ENCODE data around the gene KIF3C.
"Not testable (repeated sequence)": the region's sequence is repeated elsewhere in the genome, so short reads cannot be mapped to it uniquely, and the experiment has no call there.

KIF3C gene

GRCh38 chr2:25928668-25929067 is 53.6 kb downstream of the KIF3C start:
- Histone ChIP-seq H3K9me3 (replicated peaks; ENCODE audit: low read length) (no peaks in the 10 kb centered on the region), H3K4me1 (ENCODE audit: control insufficient read depth, insufficient read depth, low read length) (no peaks in the 10 kb centered on the region), H3K4me2 (ENCODE audit: low read length) (no peak overlapping the region), H3K36me3 (ENCODE audit: insufficient read depth, low read length) (peaks cover 26% of the 10 kb centered on the region), H3K4me3 (ENCODE audit: low read length) (no peak overlapping the region), H3K9ac (ENCODE audit: low read depth, low read length) (no peak overlapping the region), H3K27me3 (ENCODE audit: control insufficient read depth, insufficient read depth, low read length) (no peaks in the 10 kb centered on the region)

DNA sequence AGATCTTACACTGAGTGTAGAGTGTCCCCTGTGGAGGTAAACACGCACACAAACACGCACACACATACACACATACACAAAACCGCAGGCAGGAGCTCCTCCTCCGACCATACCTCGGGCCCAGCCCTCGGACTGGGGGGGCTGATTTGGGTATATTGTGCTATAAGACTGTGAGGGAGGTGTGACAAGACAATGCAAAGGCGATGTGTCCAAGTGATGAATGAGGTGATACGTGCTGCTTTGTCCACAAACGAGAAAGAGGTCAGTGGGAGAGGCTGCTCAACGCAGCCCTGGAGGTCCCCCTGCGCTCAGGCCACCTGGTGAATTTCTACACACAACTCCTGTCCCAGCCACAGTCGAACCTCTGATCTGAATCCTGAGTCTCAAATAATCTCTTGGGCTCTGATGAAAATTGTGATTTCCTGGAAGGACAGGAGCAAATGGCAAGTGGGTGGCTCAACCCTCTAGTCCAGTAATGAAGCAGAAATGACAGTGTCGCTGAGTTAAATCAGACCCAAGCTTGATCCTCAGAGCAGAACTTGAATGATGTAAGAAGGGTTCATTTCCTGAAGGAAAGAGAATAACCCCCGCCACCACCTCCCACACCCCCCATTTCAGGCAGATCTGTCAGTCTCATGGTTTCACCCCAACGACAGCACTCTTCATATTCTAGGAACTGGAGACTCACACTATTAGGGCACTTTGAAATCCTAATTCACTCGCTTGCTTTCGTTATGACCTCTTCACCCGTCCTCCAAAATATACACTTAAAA is 55.1 kb downstream of the KIF3C start:
- Histone ChIP-seq H3K9me3 (replicated peaks; ENCODE audit: low read length) (no peaks in the 10 kb centered on the region), H3K9ac (ENCODE audit: low read depth, low read length) (no peak overlapping the region), H3K36me3 (ENCODE audit: insufficient read depth, low read length) (peaks cover 25% of the 10 kb centered on the region), H3K4me1 (ENCODE audit: control insufficient read depth, insufficient read depth, low read length) (no peaks in the 10 kb centered on the region), H3K4me2 (ENCODE audit: low read length) (no peak overlapping the region), H3K27me3 (ENCODE audit: control insufficient read depth, insufficient read depth, low read length) (peaks cover 3% of the 10 kb centered on the region), H3K4me3 (ENCODE audit: low read length) (no peak overlapping the region)

GRCh38 chr2:25922501-25922900 is 59.8 kb downstream of the KIF3C start:
- H3K4me1 ChIP-seq (ENCODE audit: control insufficient read depth, insufficient read depth, low read length) = no peaks in the 10 kb centered on the region
- peaks cover 9% of the 10 kb centered on the region for H3K36me3 ChIP-seq (ENCODE audit: insufficient read depth, low read length)
- H3K27me3 ChIP-seq (ENCODE audit: control insufficient read depth, insufficient read depth, low read length) = peaks cover 4% of the 10 kb centered on the region
- H3K9me3 ChIP-seq (replicated peaks; ENCODE audit: low read length) = no peaks in the 10 kb centered on the region
- H3K9ac ChIP-seq (ENCODE audit: low read depth, low read length) = no peak overlapping the region
- no peak overlapping the region for H3K4me3 ChIP-seq (ENCODE audit: low read length)
- no peak overlapping the region for H3K4me2 ChIP-seq (ENCODE audit: low read length)

DNA sequence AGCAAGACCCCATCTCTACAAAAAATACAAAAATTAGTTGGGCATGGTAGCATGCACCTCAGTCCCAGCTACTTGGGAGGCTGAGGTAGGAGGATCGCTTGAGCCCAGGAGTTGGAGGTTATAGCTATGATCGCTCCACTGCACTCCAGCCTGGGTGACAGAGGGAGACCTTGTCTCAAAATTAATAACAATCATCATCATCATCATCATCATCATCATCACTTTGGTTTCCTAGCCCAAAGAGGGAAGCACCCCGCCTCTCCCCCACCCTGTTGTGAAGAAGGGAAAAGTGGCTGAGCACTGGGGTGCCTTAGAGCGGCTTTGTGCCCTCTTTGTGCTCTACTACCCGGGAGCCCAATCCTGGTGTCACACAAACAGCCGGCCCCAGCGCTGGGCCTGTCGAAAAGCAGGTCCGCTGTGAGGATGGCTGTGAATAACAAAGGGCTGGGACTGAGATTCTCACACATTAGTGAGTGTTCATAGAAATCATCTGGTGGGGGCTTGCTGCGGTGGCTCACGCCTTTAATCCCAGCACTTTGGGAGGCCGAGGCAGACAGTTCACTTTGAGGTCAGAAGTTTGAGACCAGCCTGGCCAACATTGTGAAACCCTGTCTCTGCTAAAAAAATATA is 61.4 kb downstream of the KIF3C start:
- no peak overlapping the region for H3K4me2 ChIP-seq (ENCODE audit: low read length)

GRCh38 chr2:25920336-25920735 is 62.0 kb downstream of the KIF3C start:
- Histone ChIP-seq H3K4me1 (ENCODE audit: control insufficient read depth, insufficient read depth, low read length) (no peaks in the 10 kb centered on the region), H3K9me3 (replicated peaks; ENCODE audit: low read length) (no peaks in the 10 kb centered on the region), H3K36me3 (ENCODE audit: insufficient read depth, low read length) (no peaks in the 10 kb centered on the region), H3K4me2 (ENCODE audit: low read length) (no peak overlapping the region), H3K4me3 (ENCODE audit: low read length) (no peak overlapping the region), H3K9ac (ENCODE audit: low read depth, low read length) (no peak overlapping the region), H3K27me3 (ENCODE audit: control insufficient read depth, insufficient read depth, low read length) (peaks cover 4% of the 10 kb centered on the region)

More for the DNA sequence above, 61.4 kb downstream of the KIF3C start:
- Histone ChIP-seq H3K27me3 (ENCODE audit: control insufficient read depth, insufficient read depth, low read length) (peaks cover 4% of the 10 kb centered on the region), H3K4me3 (ENCODE audit: low read length) (no peak overlapping the region), H3K9me3 (replicated peaks; ENCODE audit: low read length) (no peaks in the 10 kb centered on the region), H3K4me1 (ENCODE audit: control insufficient read depth, insufficient read depth, low read length) (no peaks in the 10 kb centered on the region), H3K9ac (ENCODE audit: low read depth, low read length) (no peak overlapping the region), H3K36me3 (ENCODE audit: insufficient read depth, low read length) (no peaks in the 10 kb centered on the region)

GRCh38 chr2:25917832-25918231 is 64.5 kb downstream of the KIF3C start:
- peaks cover 7% of the 10 kb centered on the region for H3K4me1 ChIP-seq (ENCODE audit: control insufficient read depth, insufficient read depth, low read length)
- no peaks in the 10 kb centered on the region for H3K36me3 ChIP-seq (ENCODE audit: insufficient read depth, low read length)
- peaks cover 4% of the 10 kb centered on the region for H3K27me3 ChIP-seq (ENCODE audit: control insufficient read depth, insufficient read depth, low read length)
- H3K9ac ChIP-seq (ENCODE audit: low read depth, low read length) = no peak overlapping the region
- no peaks in the 10 kb centered on the region for H3K9me3 ChIP-seq (replicated peaks; ENCODE audit: low read length)
- no peak overlapping the region for H3K4me3 ChIP-seq (ENCODE audit: low read length)
- H3K4me2 ChIP-seq (ENCODE audit: low read length) = no peak overlapping the region

DNA sequence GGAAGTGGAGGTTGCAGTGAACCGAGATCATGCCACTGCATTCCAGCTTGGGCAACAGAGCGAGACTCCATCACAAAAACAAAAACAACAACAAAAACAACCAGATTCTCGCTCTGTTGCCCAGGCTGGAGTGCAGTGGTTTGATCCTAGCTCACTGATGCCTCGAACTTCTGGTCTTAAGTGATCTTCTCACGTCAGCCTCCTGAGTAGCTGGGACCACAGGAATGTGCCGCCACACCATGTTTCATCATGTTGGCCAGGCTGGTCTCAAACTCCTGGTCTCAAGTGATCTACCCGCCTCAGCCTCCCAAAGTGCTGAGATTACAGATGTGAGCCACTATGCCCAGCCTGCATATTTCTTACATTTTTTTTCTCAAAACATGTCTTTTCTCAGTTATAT is 64.9 kb downstream of the KIF3C start:
- not testable (repeated sequence) for H3K36me3 ChIP-seq (ENCODE audit: insufficient read depth, low read length); H3K4me2 ChIP-seq (ENCODE audit: low read length); H3K9ac ChIP-seq (ENCODE audit: low read depth, low read length); H3K4me3 ChIP-seq (ENCODE audit: low read length); H3K27me3 ChIP-seq (ENCODE audit: control insufficient read depth, insufficient read depth, low read length); H3K9me3 ChIP-seq (replicated peaks; ENCODE audit: low read length); H3K4me1 ChIP-seq (ENCODE audit: control insufficient read depth, insufficient read depth, low read length)

DNA sequence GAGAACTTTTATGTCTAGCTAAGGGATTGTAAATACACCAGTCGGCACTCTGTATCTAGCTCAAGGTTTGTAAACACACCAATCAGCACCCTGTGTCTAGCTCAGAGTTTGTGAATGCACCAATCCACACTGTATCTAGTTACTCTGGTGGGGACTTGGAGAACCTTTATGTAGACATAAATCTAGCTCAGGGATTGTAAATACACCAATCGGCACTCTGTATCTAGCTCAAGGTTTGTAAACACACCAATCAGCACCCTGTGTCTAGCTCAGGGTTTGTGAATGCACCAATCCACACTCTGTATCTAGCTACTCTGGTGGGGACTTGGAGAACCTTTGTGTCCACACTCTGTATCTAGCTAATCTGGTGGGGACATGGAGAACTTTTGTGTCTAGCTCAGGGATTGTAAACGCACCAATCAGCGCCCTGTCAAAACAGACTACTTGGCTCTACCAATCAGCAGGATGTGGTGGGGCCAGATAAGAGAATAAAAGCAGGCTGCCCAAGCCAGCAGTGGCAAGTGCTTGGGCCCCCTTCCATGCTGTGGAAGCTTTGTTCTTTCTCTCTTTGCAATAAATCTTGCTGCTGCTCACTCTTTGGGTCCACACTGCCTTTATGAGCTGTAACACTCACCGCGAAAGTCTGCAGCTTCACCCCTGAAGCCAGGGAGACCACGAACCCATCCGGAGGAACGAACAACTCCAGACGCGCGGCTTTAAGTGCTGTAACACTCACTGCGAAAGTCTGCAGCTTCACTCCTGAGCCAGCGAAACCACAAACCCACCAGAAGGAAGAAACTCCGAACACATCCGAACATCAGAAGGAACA is 66.1 kb downstream of the KIF3C start:
- not testable (repeated sequence) for H3K4me3 ChIP-seq (ENCODE audit: low read length); H3K4me2 ChIP-seq (ENCODE audit: low read length); H3K27me3 ChIP-seq (ENCODE audit: control insufficient read depth, insufficient read depth, low read length); H3K4me1 ChIP-seq (ENCODE audit: control insufficient read depth, insufficient read depth, low read length); H3K9me3 ChIP-seq (replicated peaks; ENCODE audit: low read length); H3K36me3 ChIP-seq (ENCODE audit: insufficient read depth, low read length); H3K9ac ChIP-seq (ENCODE audit: low read depth, low read length)

- H3K27me3 ChIP-seq (ENCODE audit: control insufficient read depth, insufficient read depth, low read length); H3K4me3 ChIP-seq (ENCODE audit: low read length); H3K9ac ChIP-seq (ENCODE audit: low read depth, low read length); H3K4me1 ChIP-seq (ENCODE audit: control insufficient read depth, insufficient read depth, low read length); H3K9me3 ChIP-seq (replicated peaks; ENCODE audit: low read length); H3K36me3 ChIP-seq (ENCODE audit: insufficient read depth, low read length); H3K4me2 ChIP-seq (ENCODE audit: low read length): not testable (repeated sequence)
These were observed 66.9 kb downstream of the KIF3C start for GRCh38 chr2:25915411-25915810.

- H3K9me3 ChIP-seq (replicated peaks; ENCODE audit: low read length); H3K4me3 ChIP-seq (ENCODE audit: low read length); H3K36me3 ChIP-seq (ENCODE audit: insufficient read depth, low read length); H3K4me2 ChIP-seq (ENCODE audit: low read length); H3K9ac ChIP-seq (ENCODE audit: low read depth, low read length); H3K4me1 ChIP-seq (ENCODE audit: control insufficient read depth, insufficient read depth, low read length); H3K27me3 ChIP-seq (ENCODE audit: control insufficient read depth, insufficient read depth, low read length): not testable (repeated sequence)
These were observed 68.7 kb downstream of the KIF3C start for GRCh38 chr2:25913696-25913973.

- no peaks in the 10 kb centered on the region for H3K36me3 ChIP-seq (ENCODE audit: insufficient read depth, low read length)
- H3K9ac ChIP-seq (ENCODE audit: low read depth, low read length) = no peak overlapping the region
- peaks cover 7% of the 10 kb centered on the region for H3K4me1 ChIP-seq (ENCODE audit: control insufficient read depth, insufficient read depth, low read length)
- no peak overlapping the region for H3K4me2 ChIP-seq (ENCODE audit: low read length)
- H3K27me3 ChIP-seq (ENCODE audit: control insufficient read depth, insufficient read depth, low read length) = no peaks in the 10 kb centered on the region
- H3K4me3 ChIP-seq (ENCODE audit: low read length) = no peak overlapping the region
- no peaks in the 10 kb centered on the region for H3K9me3 ChIP-seq (replicated peaks; ENCODE audit: low read length)
These were observed 69.2 kb downstream of the KIF3C start for GRCh38 chr2:25912851-25913695.

Measured in skeletal muscle satellite cell (primary cell).